ENCODE data around the gene IFNA14.
"Not testable (repeated sequence)": the region's sequence is repeated elsewhere in the genome, so short reads cannot be mapped to it uniquely, and the experiment has no call there.

Gene IFNA14

GRCh38 chr9:21213411-21214326 lies 26.1 kb downstream of the IFNA14 start:
- not testable (repeated sequence) for DNase-seq (ENCODE audit: low read depth)

GRCh38 chr9:21212160-21212559 lies 27.6 kb downstream of the IFNA14 start:
- DNase-seq (ENCODE audit: low read depth), result not testable (repeated sequence)

DNA sequence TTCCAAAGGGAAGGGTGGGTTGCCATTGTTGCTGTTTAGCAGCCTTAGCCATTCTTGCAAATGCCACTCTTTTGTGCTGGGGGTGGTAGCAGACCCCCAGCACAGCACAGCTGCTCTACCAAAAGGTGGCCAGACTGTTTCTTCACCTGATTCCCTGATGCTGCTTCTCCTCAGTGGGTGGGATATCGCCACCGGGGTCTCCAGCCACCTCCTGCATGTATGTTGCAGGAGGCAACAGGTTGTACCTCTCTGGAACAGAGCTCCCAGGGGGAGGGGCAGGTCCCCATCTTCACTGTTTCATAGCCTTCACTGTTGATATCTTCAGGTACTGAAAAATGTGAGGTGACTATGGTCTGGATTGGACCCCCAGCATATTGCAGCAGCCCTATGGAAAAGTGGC lies 29.0 kb downstream of the IFNA14 start:
- DNase-seq (ENCODE audit: low read depth), result not testable (repeated sequence)

DNA sequence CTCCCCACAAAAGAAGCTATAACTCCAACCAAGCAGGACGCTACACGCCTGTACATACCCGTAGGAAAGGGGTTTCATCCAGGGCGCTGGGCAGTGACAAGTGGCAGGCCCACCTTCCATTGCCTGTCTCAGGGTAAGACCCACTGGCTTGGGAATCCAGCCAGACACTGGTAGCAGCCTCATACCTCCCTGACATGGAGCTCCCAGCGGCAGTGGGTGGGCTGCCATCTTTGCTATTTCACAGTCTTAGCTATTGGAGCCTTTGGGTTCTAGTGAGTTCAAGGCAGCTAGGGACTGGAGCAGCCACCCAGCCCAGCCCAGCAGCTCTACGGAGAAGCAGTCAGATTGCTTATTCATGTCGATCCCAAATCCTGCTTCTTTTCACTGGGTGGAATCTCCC lies 29.5 kb downstream of the IFNA14 start:
- no peak for DNase-seq (ENCODE audit: low read depth)

DNA sequence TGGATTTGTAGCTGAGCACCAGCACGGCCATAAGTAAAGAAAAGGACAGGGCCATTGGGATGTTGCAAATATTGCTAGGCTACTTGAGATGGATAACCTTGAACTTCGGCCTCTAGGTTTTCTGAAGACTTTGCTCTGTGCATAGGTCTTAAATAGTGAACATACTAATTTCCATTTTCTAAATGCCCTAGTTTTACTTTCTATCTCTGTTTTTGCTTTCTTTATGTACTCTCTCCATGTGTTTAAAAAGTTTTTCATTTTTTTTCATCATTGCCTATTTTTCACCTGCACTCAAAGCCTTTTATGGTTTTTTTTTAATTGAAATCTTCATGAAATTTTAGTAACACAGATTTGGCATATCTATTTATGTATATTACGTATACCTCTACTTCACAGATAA lies 32.8 kb downstream of the IFNA14 start, which contains the start of gene IFNA10:
Gene IFNA10, minus strand, starts transcription at position 101 of the 400 bp plus-strand sequence. Its CDS starts 46 bp downstream, at position 55.
- DNase-seq (ENCODE audit: low read depth), result not testable (repeated sequence)

DNA sequence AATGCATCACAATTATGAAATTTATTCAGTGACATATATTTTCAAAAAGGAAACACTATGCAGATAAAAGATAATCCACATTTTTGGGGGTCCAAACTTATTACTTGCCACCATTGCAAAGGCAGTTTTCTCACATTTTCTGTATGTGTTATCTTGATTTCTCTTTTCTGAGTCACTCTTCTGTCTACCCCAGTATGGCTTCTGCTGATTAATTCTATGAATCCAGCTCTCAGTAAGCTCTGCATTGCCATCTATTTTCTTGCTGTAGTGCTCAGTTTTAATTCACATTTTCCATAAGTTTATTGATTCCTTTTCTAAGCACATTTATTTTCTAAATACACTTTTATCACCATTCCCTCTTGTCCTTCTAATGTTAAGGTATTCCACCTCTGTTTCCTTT lies 34.6 kb downstream of the IFNA14 start:
- DNase-seq (ENCODE audit: low read depth), result no peak

DNA sequence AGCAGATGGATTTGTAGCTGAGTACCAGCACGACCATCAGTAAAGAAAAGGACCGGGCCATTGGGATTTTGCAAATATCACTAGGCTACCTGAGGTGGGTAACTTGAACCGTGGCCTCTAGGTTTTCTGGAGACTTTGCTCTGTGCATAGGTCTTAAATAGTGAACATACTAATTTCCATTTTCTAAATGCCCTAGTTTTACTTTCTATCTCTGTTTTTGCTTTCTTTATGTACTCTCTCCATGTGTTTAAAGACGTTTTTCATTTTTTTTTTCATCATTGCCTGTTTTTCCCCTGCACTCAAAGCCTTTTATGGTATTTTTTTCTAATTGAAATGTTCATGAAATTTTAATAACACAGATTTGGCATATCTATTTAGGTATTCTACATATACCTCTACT lies 37.7 kb downstream of the IFNA14 start, which contains the start of gene IFNA7:
Gene IFNA7, minus strand, starts transcription at position 101 of the 400 bp plus-strand sequence. Its CDS starts 40 bp downstream, at position 61.
- not testable (repeated sequence) for DNase-seq (ENCODE audit: low read depth)

DNA sequence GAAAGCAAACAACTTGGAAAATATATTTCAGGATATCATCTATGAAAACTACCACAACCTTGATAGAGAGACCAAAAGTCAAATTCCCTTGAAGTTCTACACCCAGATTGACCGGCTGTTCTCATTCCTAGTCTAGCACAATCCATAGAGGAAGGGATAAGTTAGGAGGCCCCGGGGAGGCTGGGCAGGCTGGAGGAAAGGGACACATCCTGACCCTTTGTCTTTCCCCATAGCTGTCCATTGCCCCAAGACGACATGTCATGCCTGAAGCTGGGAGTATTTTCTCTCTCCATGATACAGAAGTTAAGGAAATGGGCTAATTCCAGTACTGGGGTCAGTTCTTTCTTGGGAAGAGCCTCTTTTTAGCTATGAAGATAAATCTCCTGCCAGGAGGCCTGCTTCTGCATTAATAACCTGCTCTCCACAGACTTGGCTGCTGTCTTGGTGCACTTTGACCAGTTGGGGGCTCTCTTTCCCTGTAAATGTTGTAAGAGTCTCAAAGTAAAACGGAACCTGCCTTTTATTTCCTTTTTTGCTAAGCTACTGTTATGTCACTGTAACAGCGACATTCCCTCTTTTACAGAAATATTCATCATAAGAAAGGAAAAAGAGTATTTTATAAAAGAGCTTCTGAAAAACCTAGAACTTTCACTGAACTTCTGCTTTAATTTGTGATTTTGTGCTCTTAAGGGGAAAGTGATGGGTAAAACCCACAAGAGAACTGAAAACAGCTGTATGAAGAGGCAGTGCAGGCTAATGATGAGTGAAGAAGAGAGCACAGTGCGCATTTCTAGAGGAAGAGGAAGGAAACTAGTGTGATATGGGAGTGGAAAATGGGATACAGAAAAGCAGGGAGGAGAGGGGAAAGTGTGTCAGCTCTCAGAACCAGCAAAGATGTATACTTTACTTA lies 44.7 kb downstream of the IFNA14 start:
- DNase-seq (ENCODE audit: low read depth), result not testable (repeated sequence)
